ENCODE measurements around the gene IGFBP5.
A peak's percentile ranks its signal among the peaks of the same experiment; 100 is the strongest.

The IGFBP5 gene

DNA sequence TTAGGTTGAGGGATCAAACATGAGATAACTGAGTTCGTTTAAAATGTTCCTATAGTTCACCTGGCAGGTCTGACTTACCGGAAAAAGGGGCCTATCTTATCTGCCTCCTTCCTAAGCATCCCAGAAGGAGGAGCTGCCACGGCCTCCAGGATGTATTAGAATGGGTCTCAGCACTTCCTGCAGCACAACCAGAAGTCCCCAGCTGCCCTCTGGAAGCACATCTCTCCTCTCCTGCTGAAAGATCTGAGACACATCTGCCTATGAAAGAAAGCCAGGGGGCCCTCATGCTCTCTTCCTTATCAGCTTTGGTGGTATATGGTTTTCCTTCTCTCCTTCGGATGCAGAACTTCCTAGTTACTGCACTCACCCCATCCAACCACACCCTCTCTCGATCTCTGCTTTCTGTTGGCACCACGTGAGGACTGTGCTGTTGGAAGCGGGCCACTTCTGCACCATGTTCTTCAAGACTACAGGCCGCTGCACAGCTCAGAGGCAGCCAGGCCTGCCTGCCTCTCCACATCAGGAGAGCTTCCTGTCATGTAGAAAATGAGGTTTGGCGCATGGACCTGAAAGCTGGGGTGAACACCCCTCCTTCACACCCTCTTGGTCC is 6.5 kb downstream of the IGFBP5 start:
- no peak for DNase-seq (ENCODE audit: low spot score)

DNA sequence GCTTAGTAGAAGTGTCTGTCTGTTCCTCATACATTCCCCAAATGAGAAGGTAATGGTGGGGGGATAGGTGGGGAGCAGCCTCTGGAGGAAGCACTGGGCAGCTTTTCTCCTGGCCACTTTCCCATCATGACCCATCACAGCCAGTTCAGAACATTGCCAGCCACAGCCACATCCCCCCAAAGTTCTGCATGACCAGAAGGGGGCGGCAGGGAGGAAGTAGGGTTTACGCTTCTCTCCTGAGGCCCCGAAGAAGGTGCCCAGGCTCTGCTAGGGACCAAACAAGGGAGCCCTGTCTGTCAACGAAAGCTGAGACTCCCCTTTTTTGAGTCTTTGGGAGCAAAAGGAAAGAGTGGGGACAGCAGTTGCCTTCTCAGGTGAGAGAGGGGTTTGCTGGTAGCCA is 7.7 kb downstream of the IGFBP5 start:
- DNase-seq (ENCODE audit: low spot score), result no peak

DNA sequence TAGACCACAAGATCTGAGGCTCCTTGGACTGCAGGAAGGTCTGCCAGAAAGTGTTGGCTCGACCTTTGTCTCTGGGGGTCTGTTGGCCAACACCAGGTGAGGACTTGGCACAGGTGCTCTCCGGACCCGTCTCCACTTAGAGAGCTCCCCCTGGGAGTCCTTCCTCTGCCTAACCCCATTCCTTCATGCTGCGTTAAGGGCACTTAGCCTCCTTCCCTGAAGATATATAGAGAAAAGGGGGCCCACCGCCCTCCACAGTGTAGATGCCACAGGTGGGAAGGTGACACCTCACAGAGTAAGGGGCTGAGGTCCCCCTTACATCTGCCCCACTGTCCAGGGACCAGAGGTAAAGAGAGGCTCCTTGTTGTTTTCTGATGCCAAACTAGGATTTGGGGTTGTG is 8.2 kb downstream of the IGFBP5 start:
- DNase-seq (ENCODE audit: low spot score), result no peak

DNA sequence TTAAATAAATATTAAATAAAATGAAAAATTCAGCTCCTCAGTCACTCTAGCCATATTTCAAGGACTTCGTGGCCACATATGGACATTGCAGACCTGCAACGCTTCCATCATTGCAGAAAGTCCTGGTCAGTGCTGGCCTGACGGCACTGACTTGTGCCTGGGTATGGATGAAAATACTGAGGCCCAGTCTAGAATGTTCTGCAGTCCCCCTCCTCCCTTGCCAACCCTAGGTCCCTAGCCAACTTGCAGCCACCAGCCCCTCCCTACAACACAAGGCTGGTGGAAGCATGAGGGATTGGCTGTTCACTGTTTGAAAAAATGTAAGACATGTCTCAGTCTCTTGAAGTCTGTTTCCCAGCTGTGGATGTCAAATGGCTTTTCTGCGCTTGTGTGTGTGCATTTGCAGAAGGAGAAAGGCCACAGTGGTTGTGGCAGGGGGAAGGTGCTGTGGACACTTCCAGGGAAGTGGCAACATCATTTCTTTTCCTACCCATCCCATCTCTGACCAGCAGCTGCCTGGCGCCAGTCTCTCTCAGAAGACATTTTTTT is 9.9 kb downstream of the IGFBP5 start:
- no peak for DNase-seq (ENCODE audit: low spot score)

DNA sequence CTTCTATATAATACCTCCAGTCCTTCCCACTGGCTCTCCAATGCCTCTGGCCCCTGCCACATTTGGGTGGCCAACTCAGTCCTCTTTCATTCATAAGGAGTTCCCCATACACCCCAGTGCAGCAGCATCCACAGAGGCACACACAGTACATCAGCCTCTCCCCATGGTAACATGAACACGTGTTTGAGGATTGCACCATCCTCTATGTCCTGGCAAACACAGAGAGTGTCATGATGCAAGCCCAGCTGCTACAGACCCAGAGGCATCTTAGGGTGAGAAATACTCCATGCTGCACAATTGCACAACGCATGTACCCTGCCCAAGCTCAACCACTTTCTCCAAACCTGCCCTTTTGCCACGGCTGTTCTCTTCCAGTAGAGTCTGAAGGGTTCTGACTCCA is 11.5 kb downstream of the IGFBP5 start:
- DNase-seq (ENCODE audit: low spot score), result no peak

DNA sequence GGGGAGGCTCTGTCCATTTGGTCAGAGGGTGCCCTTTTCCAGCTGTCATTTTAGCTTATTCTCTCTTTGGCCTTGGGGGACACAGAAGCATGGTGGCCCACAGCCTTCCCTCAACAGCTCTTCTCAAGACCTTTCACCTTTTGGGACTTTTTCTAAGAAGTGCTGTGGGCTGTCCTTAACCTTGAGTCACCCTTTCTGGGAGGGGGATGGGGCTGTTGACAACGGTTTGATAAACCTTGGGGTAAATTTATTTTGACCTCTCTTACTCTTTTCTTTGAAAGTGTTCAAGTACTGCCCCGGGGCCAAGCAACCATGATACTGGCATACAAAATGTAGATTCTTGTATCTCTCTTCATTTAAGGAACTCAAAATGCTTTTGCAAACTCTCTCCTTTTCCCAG is 13.7 kb downstream of the IGFBP5 start:
- no peak for DNase-seq (ENCODE audit: low spot score)

DNA sequence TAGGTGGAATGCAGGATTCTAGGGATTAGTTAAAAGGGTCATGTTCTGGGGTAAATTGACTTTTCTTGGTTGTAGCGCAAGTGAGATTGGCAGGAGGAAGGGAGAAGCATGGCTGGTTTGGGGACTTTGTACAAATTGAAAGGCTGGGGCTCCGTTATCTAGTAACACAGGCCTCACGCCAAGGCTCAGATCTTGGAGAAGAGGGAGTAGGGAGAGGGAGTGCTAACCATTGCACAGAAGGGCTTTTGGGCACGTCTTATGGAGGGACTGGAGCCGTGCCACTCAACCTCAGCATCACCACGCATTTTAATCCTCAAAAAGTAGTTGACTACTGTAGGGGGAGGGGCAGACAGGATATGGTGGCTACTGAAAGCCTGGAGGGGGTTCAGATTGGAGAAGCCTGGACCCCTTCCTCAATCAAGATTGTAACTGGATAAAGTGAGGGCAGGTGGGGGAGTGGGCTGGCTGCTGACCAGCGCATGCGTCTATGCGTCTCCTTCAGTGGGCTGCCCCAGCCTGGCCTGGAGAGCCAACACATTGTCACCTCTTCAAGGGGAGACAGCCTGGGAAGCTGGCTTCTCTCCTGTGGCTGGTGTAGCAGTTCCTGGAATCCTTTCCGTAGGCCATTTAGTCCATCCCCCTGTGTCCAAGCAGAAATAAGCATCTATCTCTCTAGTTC is 14.3 kb downstream of the IGFBP5 start:
- no peak for DNase-seq (ENCODE audit: low spot score)

DNA sequence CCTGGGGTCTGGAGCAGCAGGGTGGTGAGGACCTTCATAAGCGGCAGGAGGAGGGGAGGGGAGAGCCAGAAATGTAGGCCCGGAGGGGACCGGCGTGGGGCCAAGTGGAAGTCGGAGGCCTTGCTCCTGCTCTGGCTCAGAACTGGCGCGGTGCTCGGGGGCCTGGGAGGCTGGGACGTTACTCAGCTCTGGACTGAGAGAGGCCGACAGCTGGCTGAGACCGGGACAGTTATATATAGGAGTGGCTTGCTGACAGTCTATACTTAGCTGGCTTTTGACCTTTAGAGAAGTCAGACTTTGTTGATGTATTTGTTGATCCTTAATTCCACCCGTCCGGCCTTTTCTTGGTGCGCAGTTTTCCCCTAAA is 15.7 kb downstream of the IGFBP5 start:
- DNase-seq (ENCODE audit: low spot score), result no peak

DNA sequence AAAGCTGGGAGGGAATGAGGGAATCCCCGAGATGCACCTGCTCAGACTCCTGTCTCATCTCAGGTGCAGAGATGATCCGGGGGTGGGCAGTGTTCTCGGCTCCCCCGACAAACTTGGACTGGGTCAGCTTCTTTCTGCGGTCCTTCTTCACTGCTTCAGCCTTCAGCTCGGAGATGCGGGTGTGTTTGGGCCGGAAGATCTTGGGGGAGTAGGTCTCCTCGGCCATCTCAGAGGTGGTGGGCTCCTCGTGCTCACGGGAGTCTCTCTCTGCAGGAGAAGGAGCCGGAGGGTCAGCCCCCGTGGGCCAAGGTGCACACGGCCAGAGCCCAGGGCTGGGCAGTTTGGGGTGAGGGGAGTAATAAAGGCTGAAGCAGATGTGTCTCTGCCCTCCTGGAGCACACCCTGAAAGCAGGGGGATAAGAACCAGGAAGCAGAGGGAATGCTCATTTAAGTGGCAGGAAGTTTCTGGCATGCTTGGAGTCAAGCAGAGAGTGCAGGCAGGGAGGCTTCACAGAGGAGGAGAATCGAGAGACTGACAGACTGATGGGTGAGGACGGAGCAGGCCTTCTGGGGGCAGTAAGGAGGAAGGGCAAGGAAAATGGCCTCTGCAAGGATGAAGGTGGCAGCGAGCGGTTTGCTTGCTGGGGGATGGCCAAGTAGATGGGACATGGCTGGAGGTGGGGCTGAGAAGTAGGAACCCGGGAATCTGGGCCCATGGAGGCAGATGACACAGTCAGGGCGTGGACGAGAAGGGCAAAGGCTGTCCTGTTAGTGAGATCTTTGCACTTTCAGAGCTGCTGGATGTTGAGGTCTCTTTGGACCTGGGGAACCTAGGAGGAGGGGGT is 16.3 kb downstream of the IGFBP5 start:
- DNase-seq (ENCODE audit: low spot score), result no peak

DNA sequence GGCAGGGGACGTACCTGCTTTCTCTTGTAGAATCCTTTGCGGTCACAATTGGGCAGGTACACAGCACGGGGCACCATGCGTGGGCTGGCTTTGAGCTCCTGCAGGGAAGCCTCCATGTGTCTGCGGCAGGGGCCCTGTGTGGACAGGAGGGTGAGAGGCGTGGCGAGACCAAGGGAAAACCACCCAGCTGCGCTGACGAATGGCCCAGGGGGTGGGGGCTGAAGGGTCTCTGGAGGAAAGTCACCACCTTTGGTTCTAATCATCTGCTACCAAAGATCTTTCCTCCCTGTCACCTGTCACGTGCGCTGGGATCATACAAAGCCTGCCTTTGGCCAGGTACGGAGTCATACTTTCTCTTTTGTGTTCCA is 17.3 kb downstream of the IGFBP5 start:
- no peak for DNase-seq (ENCODE audit: low spot score)

DNA sequence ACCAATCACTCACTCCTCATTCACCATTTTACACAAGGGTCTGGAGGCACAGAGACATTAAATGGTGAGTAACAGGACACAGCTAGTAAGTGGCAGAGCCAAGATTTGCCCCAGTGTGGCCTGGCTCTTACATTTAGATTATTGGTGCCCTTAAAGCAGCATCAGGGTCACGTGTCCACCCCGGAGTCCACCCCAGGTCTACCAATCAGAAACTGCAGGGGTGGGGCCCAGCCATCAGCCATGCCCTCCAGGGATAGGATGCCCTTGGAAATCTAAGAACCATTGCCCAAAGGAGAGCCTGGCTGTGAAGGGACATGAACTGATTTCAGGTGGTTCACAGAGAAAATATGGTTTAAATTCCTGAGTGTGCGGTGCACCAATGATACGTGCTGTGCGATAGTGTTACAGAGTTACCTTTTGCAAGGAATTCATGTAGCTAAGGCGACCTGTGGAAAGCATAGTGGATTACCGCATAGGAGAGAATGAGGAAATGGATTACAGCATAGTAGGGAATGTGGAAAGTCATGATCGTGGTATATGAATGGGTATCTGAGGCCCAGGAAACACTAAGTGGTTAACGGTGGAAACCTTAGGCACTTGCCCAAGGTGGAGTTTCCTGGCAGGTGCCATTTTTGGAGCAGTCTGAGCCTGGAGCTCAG is 17.8 kb downstream of the IGFBP5 start:
- DNase-seq (ENCODE audit: low spot score), result no peak

DNA sequence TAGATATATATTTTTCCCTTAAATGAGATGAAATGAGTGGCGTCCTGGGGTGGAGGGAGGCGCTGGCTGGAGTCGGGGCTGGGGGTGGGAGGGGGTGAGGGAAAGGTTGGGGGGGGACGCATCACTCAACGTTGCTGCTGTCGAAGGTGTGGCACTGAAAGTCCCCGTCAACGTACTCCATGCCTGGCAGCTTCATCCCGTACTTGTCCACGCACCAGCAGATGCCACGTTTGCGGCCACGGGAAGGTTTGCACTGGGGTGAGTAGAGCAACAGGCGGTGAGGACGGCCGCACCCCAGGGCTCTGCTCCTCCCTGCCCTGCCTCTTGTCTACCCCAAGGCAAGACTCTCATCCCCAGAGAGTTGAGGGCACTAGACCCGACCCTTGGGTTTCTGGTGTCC is 18.7 kb downstream of the IGFBP5 start:
- no peak for DNase-seq (ENCODE audit: low spot score)

DNA sequence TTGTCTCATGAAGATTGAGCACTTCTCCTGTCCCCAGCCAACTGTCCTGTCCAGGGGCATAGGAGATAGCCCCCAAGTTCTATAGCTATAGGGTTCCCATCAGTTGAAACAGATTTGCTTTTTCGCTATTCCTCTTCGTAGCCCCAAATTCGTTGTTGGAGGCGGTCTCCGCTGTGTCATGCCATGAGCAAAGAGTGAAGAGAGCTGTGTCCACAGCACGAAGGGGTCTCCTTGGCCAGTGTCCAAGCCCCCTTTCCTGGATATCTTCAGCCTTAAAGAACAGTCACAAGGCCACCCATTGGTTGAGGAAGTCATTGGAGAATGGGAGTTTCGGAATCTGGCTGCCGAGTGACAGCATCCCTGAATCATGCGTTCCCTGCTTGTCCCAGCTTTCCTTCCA is 21.0 kb downstream of the IGFBP5 start:
- no peak for DNase-seq (ENCODE audit: low spot score)

DNA sequence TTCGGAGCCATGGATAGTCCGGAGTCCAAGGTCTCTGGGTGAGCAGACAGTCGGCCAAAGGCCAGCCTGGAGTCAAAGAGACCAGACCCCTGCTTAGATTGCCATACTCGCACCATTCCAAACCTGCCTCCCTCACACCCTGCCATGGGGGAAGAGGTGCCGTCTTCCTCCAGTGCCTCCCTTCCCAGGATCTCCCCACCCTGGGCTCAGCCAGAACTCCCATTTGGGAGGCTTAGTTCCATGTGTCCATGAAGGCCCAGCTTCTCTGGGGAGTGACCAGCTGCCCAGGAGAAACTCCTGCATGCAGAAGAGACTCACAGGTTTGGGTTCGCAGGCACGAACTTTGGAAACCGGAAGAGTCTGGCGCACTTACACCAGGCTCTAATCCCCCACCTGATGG is 21.7 kb downstream of the IGFBP5 start:
- DNase-seq (ENCODE audit: low spot score), result no peak

DNA sequence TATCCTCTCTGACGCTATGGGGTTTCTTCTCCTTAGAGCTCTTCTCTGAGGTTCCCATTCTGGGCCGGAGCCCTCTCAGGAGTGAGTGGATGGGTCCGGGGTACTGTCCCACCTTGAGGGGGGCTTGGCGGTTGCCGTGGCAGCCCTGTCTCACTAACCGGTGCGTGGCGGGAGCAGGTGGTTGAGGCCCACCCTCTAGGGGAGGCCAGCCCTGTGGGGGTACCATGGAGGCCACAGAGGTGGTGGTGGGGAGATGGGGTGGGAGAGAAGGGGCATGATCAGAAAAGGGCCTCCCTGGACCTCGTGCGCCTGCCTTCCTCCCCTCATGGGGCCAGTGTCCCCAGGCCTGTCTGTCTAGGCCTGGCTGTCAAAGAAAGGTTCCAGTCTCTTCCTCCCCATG is 22.3 kb downstream of the IGFBP5 start:
- no peak for DNase-seq (ENCODE audit: low spot score)

DNA sequence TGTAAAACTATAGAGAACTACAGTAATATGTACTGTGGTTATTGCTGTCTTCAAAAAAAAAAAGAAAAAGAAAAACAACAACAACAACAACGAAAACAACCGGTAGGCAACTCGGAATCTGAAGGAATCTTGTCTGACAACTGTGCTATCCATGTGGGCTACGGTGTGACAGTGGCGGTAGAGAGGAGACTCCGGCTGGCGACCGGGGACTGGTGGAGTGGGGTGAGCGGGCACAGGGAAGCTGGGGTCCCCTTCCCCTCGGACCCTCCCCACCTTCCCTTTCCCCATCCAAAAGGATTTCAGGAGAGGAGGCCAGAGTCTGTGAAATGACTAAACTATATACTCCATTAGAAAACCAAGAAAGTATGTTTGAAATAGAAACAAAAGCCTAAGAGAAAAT is 22.9 kb downstream of the IGFBP5 start:
- DNase-seq (ENCODE audit: low spot score), result no peak

DNA sequence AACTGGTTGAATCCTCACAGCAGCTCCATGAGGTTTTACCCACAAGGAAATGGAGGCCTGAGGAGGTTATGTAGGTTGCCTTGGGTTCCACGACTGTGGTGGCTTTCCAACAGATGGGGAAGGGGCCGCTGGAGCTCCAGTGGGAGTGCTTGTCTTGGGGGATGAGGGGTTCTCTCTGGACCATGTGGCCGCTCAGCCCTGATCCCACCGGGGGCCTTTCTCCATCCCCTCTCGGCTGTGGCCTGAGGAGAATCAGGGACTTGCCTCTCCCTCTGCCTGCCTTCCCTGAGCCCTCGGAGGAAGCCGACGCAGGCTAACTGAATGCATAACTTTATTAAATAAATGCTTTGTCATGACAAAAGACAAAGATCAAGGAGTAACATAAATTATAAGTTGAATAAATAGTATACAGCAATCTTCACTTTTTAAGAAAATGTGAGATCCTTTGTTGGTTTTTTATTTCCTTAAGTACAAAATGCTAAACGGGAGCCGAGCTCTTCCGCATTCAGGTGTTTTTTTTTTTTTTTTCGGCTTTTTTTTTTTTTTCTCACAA is 23.5 kb downstream of the IGFBP5 start:
- DNase-seq (ENCODE audit: low spot score), result no peak

DNA sequence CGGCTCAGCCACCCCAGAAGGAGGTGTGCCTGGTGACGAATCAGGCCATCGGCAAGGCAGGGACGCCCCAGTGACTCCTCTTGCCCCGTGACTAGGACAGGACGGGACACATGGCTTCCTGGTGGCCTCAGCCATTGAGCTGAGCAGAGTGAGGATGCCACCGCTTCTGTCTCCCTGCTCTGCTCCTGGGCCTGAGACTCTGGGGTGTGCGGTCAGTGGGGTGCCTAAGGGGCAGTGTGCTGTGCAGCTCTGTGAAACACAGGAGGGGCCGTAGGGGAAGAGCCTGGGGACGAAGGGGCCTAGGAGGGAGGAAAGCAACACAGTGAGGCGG is 24.3 kb downstream of the IGFBP5 start:
- DNase-seq (ENCODE audit: low spot score), result no peak

DNA sequence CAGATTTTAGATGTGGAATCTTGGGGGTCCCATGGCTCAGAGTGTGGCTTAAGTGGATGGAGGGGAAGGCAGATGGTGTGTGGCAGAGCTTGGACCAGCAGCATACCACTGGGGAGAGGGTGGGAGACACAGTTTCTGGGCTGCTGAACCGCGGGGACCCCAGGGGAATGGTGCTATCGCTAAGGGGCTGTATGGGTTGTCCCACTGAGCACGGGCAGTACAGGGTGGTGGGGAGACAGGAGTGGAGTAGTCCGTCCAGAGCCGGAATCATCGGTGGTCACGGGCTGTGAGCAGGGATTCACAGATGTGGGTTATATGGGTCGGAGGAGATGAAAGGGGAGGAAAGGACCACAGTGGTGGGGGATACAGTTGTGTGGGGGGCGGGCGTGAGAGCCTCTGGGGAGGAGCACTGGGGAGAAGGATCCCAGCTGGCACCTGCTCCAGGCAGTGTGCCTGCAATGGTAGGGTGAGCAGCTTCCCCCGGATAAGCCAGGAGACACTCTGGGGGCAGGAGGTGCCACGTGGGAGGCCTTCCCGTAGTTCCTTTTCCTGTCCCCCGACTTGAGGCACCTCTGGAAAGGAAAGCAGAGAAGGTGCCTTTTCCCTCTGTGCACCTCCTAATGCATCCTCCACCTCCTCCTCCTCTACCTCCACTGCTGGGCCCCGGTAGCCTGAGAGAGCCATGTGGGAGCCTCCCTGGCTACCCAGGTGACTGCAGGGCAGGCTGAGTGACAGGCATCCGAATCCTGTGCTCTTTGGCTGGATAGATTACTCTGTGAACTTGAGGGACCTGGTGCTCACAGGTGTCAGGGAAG is 24.9 kb downstream of the IGFBP5 start:
- DNase-seq (ENCODE audit: low spot score), result no peak

DNA sequence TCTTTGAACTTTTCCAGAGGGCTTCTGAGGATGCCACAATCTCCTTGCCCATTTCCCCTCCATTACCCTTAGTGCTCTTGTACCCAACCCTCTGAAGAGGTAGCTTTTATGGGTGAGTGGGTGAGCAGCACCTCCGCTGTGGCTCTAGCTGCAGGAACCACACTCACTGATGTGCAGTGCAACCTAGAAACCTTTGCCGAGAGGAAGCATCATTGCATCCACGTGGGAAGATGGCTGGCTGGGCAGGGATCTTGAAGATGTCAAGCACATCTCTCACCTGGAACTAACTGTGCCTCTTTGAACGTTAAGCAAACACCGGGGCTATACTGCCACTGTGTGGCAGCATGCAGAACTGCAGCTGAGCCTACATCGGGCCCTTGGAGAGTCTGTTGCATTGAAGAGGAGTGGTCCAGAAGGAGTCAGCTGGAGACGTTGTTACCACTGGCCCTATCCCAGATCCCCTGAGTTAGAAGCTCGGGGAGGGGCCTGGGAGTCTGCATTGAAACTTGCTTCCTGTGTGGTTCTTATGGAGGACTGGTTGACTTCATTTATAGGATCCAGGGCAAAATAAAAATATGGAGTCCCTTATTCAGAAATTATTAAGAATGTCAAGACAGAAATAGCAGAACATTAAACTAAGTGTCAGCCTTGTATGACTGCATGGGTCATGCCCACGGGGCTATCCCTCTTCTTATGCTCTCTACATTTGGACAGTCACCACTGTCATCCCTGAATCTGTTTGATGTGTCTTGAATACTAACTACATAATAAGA is 28.7 kb downstream of the IGFBP5 start:
- peak; percentile 67 for DNase-seq (ENCODE audit: low spot score)

DNA sequence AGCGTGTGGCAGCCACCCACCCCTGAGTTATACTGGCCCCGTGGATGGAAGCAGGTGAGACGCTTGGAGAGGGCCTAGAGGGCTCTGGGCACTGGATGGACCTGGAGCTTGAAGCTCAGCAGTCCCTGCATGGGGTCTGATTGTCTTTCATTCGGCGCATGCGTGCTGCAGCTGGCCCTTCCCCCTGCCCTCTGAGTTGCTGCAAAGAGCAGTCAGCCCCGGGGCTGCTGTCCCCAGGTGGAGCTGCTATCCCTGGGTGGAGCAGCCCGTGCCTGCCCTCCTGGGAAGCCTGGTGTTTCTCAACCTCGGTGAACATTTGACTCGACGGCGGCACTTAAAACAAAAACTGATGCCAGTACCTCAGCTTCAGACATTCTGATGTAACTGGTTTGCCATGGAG is 29.6 kb downstream of the IGFBP5 start:
- DNase-seq (ENCODE audit: low spot score), result no peak

Data from globus pallidus (tissue), 1 donor.